Measurements from ENCODE around the gene NRG3. TPM values are rescaled to one million over a fixed set of nuclear protein-coding genes. Genes with fewer than 3 reads are reported as not detected.

Gene NRG3
- total and polyA plus RNA-seq, 2 of the 8 experiments (the other 6 are each of a cell fraction or from before 2014, with no cell fraction given): 4.2 to 5.0 TPM

DNA sequence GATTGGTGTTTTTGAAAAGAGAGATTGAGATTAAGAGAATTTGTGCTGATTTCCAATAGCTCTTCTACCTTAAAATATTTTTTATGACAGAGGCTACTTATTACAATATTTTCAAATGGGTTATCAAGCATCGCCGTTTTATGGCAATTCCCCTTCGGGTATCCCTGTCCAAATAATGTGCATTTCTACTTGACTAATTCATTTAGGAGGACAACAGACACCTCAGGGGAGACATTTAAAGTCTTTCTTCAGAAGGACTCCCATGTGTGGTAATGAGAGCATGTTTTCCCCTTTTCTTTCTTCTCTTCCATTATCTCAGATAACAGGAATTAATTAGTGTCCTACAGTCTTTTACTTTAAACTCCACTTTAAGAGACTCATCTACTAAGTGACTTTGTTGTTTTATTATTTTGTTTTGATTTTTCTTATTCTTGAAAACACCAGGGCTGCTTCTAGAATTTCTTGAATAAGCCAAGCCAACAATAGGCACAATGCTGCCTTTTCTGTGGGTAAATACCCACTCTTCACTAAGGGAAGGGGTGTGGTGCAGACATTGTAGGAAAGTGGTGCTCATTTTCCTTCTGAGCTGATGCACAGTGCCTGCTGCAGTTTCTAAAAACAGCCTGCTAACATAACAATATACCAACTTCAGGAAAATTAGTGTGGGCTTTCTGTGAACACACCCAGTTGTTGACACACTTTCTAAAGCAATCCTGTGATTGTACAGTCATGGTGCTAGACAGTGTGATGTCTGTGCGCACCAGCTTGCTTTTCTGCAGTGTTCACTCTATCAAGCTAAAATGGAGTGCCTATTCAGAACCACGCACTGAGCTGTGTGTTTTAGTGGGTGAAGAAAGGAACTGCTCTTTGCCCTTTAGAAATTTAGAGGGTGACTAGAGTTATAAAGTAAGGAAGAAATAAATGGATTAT lies 597.7 kb downstream of the NRG3 start (continued):
- TF ChIP-seq, protein P1, sequence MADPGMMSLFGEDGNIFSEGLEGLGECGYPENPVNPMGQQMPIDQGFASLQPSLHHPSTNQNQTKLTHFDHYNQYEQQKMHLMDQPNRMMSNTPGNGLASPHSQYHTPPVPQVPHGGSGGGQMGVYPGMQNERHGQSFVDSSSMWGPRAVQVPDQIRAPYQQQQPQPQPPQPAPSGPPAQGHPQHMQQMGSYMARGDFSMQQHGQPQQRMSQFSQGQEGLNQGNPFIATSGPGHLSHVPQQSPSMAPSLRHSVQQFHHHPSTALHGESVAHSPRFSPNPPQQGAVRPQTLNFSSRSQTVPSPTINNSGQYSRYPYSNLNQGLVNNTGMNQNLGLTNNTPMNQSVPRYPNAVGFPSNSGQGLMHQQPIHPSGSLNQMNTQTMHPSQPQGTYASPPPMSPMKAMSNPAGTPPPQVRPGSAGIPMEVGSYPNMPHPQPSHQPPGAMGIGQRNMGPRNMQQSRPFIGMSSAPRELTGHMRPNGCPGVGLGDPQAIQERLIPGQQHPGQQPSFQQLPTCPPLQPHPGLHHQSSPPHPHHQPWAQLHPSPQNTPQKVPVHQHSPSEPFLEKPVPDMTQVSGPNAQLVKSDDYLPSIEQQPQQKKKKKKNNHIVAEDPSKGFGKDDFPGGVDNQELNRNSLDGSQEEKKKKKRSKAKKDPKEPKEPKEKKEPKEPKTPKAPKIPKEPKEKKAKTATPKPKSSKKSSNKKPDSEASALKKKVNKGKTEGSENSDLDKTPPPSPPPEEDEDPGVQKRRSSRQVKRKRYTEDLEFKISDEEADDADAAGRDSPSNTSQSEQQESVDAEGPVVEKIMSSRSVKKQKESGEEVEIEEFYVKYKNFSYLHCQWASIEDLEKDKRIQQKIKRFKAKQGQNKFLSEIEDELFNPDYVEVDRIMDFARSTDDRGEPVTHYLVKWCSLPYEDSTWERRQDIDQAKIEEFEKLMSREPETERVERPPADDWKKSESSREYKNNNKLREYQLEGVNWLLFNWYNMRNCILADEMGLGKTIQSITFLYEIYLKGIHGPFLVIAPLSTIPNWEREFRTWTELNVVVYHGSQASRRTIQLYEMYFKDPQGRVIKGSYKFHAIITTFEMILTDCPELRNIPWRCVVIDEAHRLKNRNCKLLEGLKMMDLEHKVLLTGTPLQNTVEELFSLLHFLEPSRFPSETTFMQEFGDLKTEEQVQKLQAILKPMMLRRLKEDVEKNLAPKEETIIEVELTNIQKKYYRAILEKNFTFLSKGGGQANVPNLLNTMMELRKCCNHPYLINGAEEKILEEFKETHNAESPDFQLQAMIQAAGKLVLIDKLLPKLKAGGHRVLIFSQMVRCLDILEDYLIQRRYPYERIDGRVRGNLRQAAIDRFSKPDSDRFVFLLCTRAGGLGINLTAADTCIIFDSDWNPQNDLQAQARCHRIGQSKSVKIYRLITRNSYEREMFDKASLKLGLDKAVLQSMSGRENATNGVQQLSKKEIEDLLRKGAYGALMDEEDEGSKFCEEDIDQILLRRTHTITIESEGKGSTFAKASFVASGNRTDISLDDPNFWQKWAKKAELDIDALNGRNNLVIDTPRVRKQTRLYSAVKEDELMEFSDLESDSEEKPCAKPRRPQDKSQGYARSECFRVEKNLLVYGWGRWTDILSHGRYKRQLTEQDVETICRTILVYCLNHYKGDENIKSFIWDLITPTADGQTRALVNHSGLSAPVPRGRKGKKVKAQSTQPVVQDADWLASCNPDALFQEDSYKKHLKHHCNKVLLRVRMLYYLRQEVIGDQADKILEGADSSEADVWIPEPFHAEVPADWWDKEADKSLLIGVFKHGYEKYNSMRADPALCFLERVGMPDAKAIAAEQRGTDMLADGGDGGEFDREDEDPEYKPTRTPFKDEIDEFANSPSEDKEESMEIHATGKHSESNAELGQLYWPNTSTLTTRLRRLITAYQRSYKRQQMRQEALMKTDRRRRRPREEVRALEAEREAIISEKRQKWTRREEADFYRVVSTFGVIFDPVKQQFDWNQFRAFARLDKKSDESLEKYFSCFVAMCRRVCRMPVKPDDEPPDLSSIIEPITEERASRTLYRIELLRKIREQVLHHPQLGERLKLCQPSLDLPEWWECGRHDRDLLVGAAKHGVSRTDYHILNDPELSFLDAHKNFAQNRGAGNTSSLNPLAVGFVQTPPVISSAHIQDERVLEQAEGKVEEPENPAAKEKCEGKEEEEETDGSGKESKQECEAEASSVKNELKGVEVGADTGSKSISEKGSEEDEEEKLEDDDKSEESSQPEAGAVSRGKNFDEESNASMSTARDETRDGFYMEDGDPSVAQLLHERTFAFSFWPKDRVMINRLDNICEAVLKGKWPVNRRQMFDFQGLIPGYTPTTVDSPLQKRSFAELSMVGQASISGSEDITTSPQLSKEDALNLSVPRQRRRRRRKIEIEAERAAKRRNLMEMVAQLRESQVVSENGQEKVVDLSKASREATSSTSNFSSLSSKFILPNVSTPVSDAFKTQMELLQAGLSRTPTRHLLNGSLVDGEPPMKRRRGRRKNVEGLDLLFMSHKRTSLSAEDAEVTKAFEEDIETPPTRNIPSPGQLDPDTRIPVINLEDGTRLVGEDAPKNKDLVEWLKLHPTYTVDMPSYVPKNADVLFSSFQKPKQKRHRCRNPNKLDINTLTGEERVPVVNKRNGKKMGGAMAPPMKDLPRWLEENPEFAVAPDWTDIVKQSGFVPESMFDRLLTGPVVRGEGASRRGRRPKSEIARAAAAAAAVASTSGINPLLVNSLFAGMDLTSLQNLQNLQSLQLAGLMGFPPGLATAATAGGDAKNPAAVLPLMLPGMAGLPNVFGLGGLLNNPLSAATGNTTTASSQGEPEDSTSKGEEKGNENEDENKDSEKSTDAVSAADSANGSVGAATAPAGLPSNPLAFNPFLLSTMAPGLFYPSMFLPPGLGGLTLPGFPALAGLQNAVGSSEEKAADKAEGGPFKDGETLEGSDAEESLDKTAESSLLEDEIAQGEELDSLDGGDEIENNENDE (IDR thresholded peaks at IDR 0.05; ENCODE audit: insufficient replicate concordance, low read length): no peak
- TF ChIP-seq RXRA (IDR thresholded peaks at IDR 0.05; ENCODE audit: insufficient read depth, low read depth, low read length) (no peak), JUN (IDR thresholded peaks at IDR 0.05; ENCODE audit: low read depth, low read length) (no peak), SP2 (IDR thresholded peaks at IDR 0.05; ENCODE audit: low read length) (no peak), YY1 (IDR thresholded peaks at IDR 0.05; ENCODE audit: low read depth, low read length) (no peak), SP4 (IDR thresholded peaks at IDR 0.05; ENCODE audit: low read length) (no peak)
- TF ChIP-seq, protein P2, sequence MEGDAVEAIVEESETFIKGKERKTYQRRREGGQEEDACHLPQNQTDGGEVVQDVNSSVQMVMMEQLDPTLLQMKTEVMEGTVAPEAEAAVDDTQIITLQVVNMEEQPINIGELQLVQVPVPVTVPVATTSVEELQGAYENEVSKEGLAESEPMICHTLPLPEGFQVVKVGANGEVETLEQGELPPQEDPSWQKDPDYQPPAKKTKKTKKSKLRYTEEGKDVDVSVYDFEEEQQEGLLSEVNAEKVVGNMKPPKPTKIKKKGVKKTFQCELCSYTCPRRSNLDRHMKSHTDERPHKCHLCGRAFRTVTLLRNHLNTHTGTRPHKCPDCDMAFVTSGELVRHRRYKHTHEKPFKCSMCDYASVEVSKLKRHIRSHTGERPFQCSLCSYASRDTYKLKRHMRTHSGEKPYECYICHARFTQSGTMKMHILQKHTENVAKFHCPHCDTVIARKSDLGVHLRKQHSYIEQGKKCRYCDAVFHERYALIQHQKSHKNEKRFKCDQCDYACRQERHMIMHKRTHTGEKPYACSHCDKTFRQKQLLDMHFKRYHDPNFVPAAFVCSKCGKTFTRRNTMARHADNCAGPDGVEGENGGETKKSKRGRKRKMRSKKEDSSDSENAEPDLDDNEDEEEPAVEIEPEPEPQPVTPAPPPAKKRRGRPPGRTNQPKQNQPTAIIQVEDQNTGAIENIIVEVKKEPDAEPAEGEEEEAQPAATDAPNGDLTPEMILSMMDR (IDR thresholded peaks at IDR 0.05; ENCODE audit: control extremely low read depth in 1 of 3, insufficient read depth in 1 of 3, low read depth in 1 of 3, low read length in 3 of 3): no peak
